Rectal smooth muscle tissue (tissue), 1 donor: ENCODE measurements around the gene CDK5RAP2.

Experiments used
- H3K27ac ChIP-seq: one replicate; pipeline ENCODE4 v1.7.0; 2013; ENCODE audit warnings: low read depth, low read length, inconsistent platforms
- H3K27me3 ChIP-seq: one replicate; pipeline ENCODE4 v1.7.0; 2013; ENCODE audit warnings: low read length; ENCODE audit not compliant: control insufficient read depth, insufficient read depth
- H3K36me3 ChIP-seq: one replicate; pipeline ENCODE4 v1.7.0; 2013; ENCODE audit warnings: low read length; ENCODE audit not compliant: control insufficient read depth, insufficient read depth
- H3K4me1 ChIP-seq: one replicate; pipeline ENCODE4 v1.7.0; 2013; ENCODE audit warnings: low read length; ENCODE audit not compliant: control insufficient read depth, insufficient read depth
- H3K4me3 ChIP-seq: one replicate; pipeline ENCODE4 v1.7.0; 2013; ENCODE audit warnings: low read length
- H3K9ac ChIP-seq: one replicate; pipeline ENCODE4 v1.7.0; 2013; ENCODE audit warnings: low read length

Gene CDK5RAP2

DNA sequence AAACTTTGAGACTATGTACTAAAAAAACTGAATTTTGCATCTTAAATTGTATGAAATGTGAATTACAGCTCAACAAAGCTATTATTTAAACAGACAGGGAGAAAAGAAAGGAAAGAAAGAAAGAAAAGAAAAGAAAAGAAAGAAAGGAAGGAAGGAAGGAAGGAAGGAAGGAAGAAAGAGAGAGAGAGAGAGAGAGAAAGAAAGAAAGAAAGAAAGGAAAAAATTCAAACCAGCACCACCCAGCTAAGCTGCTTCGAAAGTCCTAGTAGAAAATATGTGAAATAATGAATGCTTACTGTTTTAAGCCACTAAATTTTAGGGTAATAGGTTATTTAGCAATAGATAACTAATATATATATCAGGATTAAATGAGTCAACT is 31.7 kb upstream of the CDK5RAP2 start:
- Histone ChIP-seq H3K36me3 (peaks cover 3% of the 10 kb centered on the region), H3K4me1 (no peaks in the 10 kb centered on the region), H3K9ac (no peak overlapping the region), H3K27me3 (no peaks in the 10 kb centered on the region), H3K4me3 (no peak overlapping the region), H3K27ac (no peak overlapping the region)

DNA sequence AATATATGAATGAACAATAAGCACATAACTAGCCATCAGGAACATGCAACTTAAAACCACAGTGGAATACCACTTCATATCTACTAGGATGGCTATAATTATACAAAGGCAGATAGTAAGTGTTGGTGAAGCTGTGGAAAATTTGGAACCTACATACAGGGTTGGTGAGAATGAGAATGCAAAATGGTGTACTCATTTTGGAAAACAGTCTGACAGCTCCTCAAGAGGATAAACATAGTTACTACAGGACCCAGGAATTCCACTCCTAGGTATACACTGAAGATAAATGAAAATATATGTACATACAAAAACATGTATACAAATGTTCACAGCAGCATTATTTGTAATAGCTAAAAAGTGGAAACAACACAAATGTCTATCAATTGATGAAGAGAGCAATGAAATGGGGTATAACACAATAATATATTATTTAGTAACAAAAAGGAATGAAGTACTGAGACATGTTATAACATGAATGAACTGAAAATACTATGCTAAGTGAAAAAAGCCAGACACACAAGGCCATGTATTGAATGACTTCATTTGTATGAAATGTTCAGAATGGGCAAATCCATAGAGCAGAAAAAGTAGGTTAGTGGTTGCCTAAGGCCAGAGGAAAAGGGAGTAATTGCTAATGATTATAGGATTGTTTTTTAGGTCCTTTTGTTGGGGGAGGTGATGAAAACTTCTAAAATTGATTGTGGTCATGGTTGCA is 31.2 kb upstream of the CDK5RAP2 start:
- Histone ChIP-seq H3K36me3 (peaks cover 3% of the 10 kb centered on the region), H3K4me1 (no peaks in the 10 kb centered on the region), H3K4me3 (no peak overlapping the region), H3K9ac (no peak overlapping the region), H3K27ac (no peak overlapping the region), H3K27me3 (no peaks in the 10 kb centered on the region)

DNA sequence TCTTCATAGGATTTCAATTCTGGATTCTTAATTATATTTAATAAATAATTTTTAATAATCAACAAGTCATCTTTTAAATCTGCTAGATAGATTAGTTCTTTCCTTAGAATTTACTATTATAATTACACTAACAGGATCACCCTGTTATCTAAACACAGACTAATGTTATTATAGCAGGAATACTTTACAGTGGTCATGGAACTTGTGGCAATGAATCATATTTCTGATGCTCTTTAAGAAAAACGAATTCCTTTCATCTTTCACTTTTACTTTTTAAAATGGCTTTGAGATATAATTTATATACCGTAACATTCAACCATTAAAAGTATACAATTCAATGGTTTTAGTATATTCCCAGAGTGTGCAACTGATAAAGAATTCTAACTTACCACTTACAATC is 29.7 kb upstream of the CDK5RAP2 start:
- Histone ChIP-seq H3K9ac (no peak overlapping the region), H3K36me3 (peaks cover 6% of the 10 kb centered on the region), H3K27ac (no peak overlapping the region), H3K4me1 (no peaks in the 10 kb centered on the region), H3K4me3 (no peak overlapping the region), H3K27me3 (no peaks in the 10 kb centered on the region)

DNA sequence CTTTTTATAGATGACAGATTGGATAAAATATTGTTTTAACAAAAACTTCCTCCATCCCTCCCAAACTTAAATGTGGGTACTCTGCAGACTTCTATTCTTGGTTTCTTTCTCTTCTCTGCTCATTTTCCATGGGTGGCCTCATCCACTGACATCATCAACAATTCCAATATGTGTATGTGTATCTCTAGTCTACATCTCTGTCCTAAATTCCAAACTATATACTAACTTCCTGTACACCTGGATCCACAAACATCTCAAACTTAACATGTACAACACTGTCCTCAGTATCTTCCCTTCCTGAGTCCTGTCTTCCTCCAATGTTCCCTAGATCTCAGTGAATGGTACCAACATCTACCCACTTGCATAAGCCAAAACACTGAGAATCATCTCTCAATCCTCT is 28.5 kb upstream of the CDK5RAP2 start:
- H3K4me1 ChIP-seq, result no peaks in the 10 kb centered on the region
- H3K36me3 ChIP-seq, result peaks cover 6% of the 10 kb centered on the region
- H3K9ac ChIP-seq, result no peak overlapping the region
- H3K27me3 ChIP-seq, result no peaks in the 10 kb centered on the region
- no peak overlapping the region for H3K27ac ChIP-seq
- H3K4me3 ChIP-seq, result no peak overlapping the region

DNA sequence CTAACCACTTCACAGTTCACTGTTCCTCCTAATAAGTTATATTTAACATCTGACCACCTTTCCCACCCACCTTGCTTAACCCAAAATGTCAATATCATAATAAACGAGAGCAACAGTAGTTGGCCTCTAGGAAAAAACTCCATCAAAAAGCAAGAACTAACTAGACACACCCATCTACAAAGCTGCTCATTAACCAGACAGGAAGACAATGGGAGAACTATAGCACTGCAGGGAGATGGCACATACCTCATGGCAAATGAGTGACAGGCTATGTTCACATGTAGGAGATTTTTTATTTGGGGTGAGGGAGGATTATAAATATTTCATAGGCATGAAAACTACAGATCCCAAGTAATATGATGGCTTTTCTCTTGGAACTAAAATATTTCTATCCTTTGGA is 23.6 kb upstream of the CDK5RAP2 start:
- no peak overlapping the region for H3K9ac ChIP-seq
- H3K4me3 ChIP-seq, result no peak overlapping the region
- H3K27ac ChIP-seq, result no peak overlapping the region
- peaks cover 6% of the 10 kb centered on the region for H3K36me3 ChIP-seq
- H3K27me3 ChIP-seq, result no peaks in the 10 kb centered on the region
- no peaks in the 10 kb centered on the region for H3K4me1 ChIP-seq

DNA sequence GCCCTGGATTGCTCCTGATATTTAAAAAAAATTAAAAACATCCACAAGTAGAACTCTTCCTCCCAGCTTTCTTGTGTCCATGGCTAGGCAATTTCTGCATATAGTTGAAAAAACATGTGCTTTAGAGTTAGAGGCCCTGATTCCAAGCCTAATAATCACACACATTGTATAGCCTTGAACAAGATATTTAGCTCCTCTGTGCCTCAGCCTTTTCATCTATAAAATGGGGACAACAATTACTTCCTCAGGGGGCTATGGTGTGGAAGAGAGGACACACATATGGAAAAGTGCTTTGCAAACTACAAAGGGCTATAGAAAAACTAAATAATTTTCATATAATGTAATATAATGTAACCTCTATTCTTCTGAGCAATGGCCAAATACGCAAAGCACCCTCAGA is 23.0 kb upstream of the CDK5RAP2 start:
- Histone ChIP-seq H3K4me1 (no peaks in the 10 kb centered on the region), H3K4me3 (no peak overlapping the region), H3K9ac (no peak overlapping the region), H3K36me3 (peaks cover 6% of the 10 kb centered on the region), H3K27ac (no peak overlapping the region), H3K27me3 (no peaks in the 10 kb centered on the region)

DNA sequence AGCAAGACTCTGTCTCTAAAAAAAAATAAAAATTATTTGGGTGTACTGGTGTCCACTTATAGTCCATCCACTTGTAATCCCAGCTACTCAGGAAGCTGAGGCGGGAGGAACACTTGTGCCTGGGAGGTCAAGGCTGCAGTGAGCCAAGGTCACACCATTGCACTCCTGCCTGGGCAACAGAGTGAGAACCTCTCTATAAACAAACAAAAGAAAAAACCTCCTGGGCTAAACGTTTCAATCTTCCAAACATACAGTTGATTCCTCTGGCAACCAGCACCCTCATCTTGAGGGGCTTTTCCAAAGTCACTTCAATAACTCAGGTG is 13.9 kb upstream of the CDK5RAP2 start:
- H3K4me1 ChIP-seq, result no peaks in the 10 kb centered on the region
- no peaks in the 10 kb centered on the region for H3K36me3 ChIP-seq
- no peaks in the 10 kb centered on the region for H3K27me3 ChIP-seq
- H3K27ac ChIP-seq, result no peak overlapping the region
- no peak overlapping the region for H3K4me3 ChIP-seq
- no peak overlapping the region for H3K9ac ChIP-seq

DNA sequence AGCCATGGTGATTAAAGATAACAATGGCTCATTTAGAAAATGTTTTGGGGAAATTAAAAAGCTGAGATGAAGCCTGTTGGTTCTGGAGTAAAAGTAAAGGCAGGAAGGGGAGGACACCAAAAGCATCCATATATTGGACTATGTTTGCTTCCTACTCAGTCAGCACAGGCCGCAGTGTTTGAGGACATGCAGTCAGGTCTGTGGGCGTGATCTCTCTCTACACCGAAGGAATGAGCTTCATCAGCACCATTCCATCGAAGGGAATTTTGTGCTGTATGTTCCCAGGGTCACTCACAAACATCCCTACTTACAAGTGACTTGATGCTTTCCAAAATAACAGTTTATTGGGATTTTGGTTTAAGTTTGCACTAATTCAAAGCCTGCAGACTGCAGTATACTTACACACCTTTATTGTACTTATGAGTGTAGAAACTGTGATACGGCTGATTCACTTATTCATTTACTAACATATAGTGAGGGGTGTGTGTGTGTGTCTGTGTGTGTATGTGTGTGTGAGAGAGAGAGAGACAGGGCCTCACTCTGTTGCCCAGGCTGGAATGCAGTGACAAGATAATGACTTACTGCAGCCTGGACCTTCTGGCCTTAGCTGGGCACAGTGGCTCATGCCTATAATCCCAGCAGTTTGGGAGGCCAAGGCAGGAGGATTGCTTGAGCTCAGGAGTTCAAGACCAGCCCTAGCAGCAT is 13.4 kb upstream of the CDK5RAP2 start:
- Histone ChIP-seq H3K36me3 (no peaks in the 10 kb centered on the region), H3K27me3 (no peaks in the 10 kb centered on the region), H3K4me1 (no peaks in the 10 kb centered on the region), H3K9ac (no peak overlapping the region), H3K27ac (no peak overlapping the region), H3K4me3 (no peak overlapping the region)

DNA sequence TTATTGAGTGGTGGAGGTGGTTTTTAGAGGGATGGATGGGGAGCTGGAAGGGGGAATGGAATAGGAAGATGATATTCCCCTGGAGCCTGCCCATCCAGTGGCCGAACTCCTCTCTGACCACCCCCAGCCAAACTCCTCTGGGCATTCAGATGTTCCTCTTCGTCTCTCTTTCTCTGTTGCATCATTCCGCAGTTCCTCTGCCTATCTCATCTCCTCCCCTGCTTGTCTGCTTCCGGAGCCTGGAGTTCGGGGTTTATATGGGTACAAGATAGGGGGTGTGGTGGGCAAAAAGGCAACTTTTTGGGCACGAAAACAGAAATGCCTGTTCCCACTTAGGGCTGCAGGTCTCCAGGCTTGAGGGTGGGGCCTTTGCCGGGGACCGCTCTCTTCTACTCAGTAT is 12.2 kb upstream of the CDK5RAP2 start:
- H3K9ac ChIP-seq, result no peak overlapping the region
- no peaks in the 10 kb centered on the region for H3K36me3 ChIP-seq
- no peak overlapping the region for H3K27ac ChIP-seq
- no peaks in the 10 kb centered on the region for H3K4me1 ChIP-seq
- H3K4me3 ChIP-seq, result no peak overlapping the region
- no peaks in the 10 kb centered on the region for H3K27me3 ChIP-seq

DNA sequence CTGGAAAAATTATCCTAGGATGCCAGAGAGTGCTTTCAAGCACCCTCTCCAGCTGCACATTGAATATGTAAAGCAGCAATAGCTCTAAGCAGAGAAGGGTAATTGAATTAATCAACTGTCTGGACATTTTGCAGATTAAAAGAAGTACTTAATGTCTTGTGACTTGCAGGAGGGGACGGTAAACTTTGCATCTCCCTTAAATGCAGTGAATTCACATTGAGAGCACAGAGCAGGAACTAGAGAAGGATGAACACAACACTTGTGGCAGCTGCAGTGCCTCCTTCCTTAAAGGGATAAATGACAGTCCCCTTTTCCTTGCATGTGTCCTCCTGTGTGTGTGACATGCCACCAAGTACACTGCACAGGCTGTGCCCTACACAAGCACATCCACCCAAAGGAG is 7.4 kb upstream of the CDK5RAP2 start:
- no peak overlapping the region for H3K9ac ChIP-seq
- no peak overlapping the region for H3K4me3 ChIP-seq
- no peak overlapping the region for H3K27ac ChIP-seq
- no peaks in the 10 kb centered on the region for H3K27me3 ChIP-seq
- no peaks in the 10 kb centered on the region for H3K4me1 ChIP-seq
- H3K36me3 ChIP-seq, result no peaks in the 10 kb centered on the region

DNA sequence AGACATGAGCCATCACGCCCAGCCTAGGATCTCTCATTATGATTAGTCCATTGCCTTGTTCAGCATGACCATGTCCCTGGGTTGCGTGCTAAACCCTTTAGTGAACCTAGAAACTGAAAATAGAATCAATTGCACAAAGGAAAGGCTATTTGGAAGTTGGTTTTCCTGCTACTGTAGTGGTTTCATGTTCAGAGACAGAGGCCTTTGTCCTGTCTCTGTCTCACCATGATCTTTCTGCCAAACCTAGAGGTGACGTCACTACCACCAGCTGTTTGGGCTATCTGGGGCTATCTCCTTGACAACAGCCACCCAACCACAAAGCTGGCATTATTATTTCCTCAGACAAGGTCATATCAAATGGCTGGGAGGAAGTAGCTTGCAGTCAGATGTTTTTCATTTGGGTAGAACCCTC is 4.0 kb upstream of the CDK5RAP2 start:
- Histone ChIP-seq H3K27me3 (no peaks in the 10 kb centered on the region), H3K4me1 (peaks cover 8% of the 10 kb centered on the region), H3K27ac (peak overlapping the region; percentile 40), H3K9ac (no peak overlapping the region), H3K4me3 (no peak overlapping the region), H3K36me3 (no peaks in the 10 kb centered on the region)

DNA sequence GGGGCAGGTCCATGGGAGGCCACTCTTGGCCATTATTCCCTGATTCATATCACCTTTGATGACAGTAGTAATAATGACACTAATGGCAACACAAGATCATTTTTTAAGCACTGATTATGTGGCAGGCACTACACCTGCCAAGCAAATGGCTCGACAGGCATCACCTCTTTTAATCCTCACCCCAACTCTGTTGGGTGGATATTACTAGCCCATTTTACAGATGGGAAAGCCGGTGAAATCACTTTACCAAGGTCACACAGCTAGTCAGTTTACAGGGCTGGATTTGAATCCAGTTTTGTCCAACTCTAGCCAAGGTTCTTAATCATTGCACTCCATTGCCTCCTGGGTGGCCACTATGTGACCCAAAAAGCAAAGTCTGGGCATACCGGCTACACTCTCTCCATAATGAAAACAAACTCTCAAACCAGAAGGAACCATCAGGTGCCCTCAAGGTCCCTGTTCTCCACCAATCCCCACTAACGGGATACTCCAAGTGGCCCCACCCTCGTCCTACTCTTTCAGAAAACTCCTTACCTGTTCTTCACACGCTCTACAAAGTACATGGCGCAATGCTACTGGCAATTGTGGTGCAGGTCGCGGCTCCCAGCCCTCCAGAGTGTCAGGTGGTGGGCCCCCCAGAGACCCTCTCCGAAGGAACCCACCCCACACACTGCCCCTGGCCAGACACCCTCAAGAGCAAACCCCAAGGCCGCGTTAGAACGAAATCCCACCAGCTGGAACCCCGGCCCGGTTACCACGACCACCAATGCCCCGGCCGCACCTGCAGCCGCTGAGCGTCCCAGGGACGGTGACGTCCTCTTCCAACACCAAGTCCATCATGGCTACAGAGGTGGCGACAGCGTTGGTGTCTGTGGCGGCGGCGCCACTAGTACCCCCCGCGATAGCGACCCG is 572 bp downstream of the CDK5RAP2 start:
- H3K27me3 ChIP-seq, result no peaks in the 10 kb centered on the region
- H3K9ac ChIP-seq, result peak overlapping the region; percentile 25
- peak overlapping the region; percentile 62 for H3K27ac ChIP-seq
- H3K4me3 ChIP-seq, result peak overlapping the region; percentile 83
- H3K36me3 ChIP-seq, result no peaks in the 10 kb centered on the region
- H3K4me1 ChIP-seq, result peaks cover 10% of the 10 kb centered on the region
